Measurements from ENCODE around the gene APMAP. TPM values are rescaled to one million over a fixed set of nuclear protein-coding genes. Genes with fewer than 3 reads are reported as not detected.

APMAP gene
- total RNA-seq, 4 donors from 2014 or later, result 19.0 to 40.9 (median 31.6) TPM

- no peak for DNase-seq
- no peaks in the 10 kb centered on the region for H3K27me3 ChIP-seq
These were observed 40.8 kb upstream of the APMAP start for GRCh38 chr20:25033265-25033923.

GRCh38 chr20:25032478-25033264, 40.1 kb upstream of the APMAP start:
- Histone ChIP-seq H3K27ac (peak overlapping the region in 3 of 4 donors; percentile 19 to 75 (median 73)), H3K4me1 (peaks cover 5 to 57% (median 15%) of the 10 kb centered on the region in 4 donors), H3K27me3 (no peaks in the 10 kb centered on the region), H3K9me3 (no peaks in the 10 kb centered on the region), H3K36me3 (peaks cover 0 to 25% (median 0%) of the 10 kb centered on the region in 3 donors), H3K4me3 (no peak overlapping the region)
- no peak for DNase-seq
- TF ChIP-seq POLR2A (IDR thresholded peaks at IDR 0.05), result no peak
- TF ChIP-seq, protein P1, sequence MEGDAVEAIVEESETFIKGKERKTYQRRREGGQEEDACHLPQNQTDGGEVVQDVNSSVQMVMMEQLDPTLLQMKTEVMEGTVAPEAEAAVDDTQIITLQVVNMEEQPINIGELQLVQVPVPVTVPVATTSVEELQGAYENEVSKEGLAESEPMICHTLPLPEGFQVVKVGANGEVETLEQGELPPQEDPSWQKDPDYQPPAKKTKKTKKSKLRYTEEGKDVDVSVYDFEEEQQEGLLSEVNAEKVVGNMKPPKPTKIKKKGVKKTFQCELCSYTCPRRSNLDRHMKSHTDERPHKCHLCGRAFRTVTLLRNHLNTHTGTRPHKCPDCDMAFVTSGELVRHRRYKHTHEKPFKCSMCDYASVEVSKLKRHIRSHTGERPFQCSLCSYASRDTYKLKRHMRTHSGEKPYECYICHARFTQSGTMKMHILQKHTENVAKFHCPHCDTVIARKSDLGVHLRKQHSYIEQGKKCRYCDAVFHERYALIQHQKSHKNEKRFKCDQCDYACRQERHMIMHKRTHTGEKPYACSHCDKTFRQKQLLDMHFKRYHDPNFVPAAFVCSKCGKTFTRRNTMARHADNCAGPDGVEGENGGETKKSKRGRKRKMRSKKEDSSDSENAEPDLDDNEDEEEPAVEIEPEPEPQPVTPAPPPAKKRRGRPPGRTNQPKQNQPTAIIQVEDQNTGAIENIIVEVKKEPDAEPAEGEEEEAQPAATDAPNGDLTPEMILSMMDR (IDR thresholded peaks at IDR 0.05), result no peak

More at GRCh38 chr20:25033265-25033923, 40.8 kb upstream of the APMAP start:
- H3K4me3 ChIP-seq, result no peak overlapping the region
- peaks cover 0 to 24% (median 0%) of the 10 kb centered on the region in 3 donors for H3K36me3 ChIP-seq
- H3K4me1 ChIP-seq, result peaks cover 12 to 64% (median 20%) of the 10 kb centered on the region in 4 donors
- no peaks in the 10 kb centered on the region for H3K9me3 ChIP-seq
- TF ChIP-seq, protein P1 (IDR thresholded peaks at IDR 0.05), result no peak
- no peak for TF ChIP-seq POLR2A (IDR thresholded peaks at IDR 0.05)
- peak overlapping the region; percentile 14 to 75 (median 50) for H3K27ac ChIP-seq

- H3K27me3 ChIP-seq, result no peaks in the 10 kb centered on the region
- H3K9me3 ChIP-seq, result no peaks in the 10 kb centered on the region
- TF ChIP-seq, protein P1 (IDR thresholded peaks at IDR 0.05), result no peak
- TF ChIP-seq POLR2A (IDR thresholded peaks at IDR 0.05), result no peak
- H3K4me1 ChIP-seq, result peaks cover 0 to 51% (median 9%) of the 10 kb centered on the region in 4 donors
- peaks cover 0 to 28% (median 0%) of the 10 kb centered on the region in 3 donors for H3K36me3 ChIP-seq
- DNase-seq, result no peak
- H3K27ac ChIP-seq, result peak overlapping the region in 3 of 4 donors; percentile 19 to 75 (median 73)
- no peak overlapping the region for H3K4me3 ChIP-seq
These were observed 39.5 kb upstream of the APMAP start for GRCh38 chr20:25032065-25032477.

- H3K36me3 ChIP-seq, result peaks cover 0 to 33% (median 0%) of the 10 kb centered on the region in 3 donors
- TF ChIP-seq, protein P1 (IDR thresholded peaks at IDR 0.05), result no peak
- TF ChIP-seq POLR2A (IDR thresholded peaks at IDR 0.05), result no peak
- H3K9me3 ChIP-seq, result no peaks in the 10 kb centered on the region
- no peaks in the 10 kb centered on the region for H3K27me3 ChIP-seq
- H3K4me1 ChIP-seq, result peaks cover 0 to 42% (median 8%) of the 10 kb centered on the region in 4 donors
- DNase-seq, result no peak
- no peak overlapping the region for H3K4me3 ChIP-seq
- H3K27ac ChIP-seq, result no peak overlapping the region
These were observed 38.7 kb upstream of the APMAP start for GRCh38 chr20:25031241-25031640.

DNA sequence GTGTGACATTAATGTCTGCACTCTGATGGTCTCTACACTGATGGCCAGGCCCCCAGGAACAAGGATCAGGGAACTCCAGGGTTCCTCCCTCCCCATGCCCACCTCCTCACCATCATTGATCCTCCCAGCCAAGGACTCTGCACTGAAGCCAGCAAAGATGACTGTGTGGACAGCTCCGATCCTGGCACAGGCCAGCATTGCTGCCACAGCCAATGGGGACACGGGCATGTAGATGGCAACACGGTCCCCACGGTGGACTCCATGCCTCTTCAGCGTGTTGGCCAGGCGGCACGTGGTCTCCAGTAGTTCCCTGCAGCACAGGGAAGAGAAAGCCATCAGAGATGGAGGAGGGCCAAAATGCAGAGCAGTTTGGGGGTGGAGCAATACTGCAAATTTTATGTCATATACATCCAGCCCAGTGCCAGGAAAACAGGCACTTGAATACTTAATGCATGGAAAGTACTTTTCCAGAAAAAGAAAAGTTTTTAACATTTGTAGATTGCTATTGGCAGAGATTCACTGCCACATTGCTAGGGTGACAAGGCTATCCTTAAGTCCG, 38.2 kb upstream of the APMAP start:
- Histone ChIP-seq H3K27me3 (no peaks in the 10 kb centered on the region), H3K9me3 (no peaks in the 10 kb centered on the region), H3K4me3 (no peak overlapping the region), H3K36me3 (peaks cover 0 to 33% (median 0%) of the 10 kb centered on the region in 3 donors), H3K27ac (no peak overlapping the region), H3K4me1 (peaks cover 0 to 37% (median 5%) of the 10 kb centered on the region in 4 donors)
- TF ChIP-seq, protein P1 (IDR thresholded peaks at IDR 0.05), result no peak
- no peak for TF ChIP-seq POLR2A (IDR thresholded peaks at IDR 0.05)
- DNase-seq, result no peak
